SK-N-SH treated with all-trans-retinoic acid at 6 μM for 48 hours (cell line): Measurements from ENCODE around the gene PIGM.

Source experiments
- ATAC-seq: fragments of 200-7000 bp; cut with Tn5 transposase; 3 replicates; pipeline ENCODE4 v1.9.1; 2020; ENCODE audit warnings: mild to moderate bottlenecking, moderate library complexity
- ARNTL ChIP-seq: fragments of 450-650 bp; formaldehyde crosslinking; IDR thresholded peaks from 2 replicates; pipeline ENCODE4 v1.5.0; 2020; ENCODE audit warnings: low read depth, mild to moderate bottlenecking, moderate library complexity, borderline replicate concordance
- BACH2 ChIP-seq: fragments of 250-450 bp; sonication (Bioruptor Pico); IDR thresholded peaks from 2 replicates; pipeline ENCODE4 v1.9.0; 2021; ENCODE audit warnings: mild to moderate bottlenecking, borderline replicate concordance
- CREB5 ChIP-seq: fragments of 250-450 bp; sonication (Bioruptor Pico); IDR thresholded peaks from 2 replicates; pipeline ENCODE4 v1.5.1; 2020; ENCODE audit warnings: low read depth, mild to moderate bottlenecking, moderate library complexity
- CSDC2 ChIP-seq: fragments of 250-450 bp; sonication (Bioruptor Pico); IDR thresholded peaks from 2 replicates; pipeline ENCODE4 v1.5.0; 2020; ENCODE audit warnings: mild to moderate bottlenecking, moderate library complexity
- CSRNP3 ChIP-seq: fragments of 250-450 bp; sonication (Bioruptor Pico); IDR thresholded peaks from 2 replicates; pipeline ENCODE4 v1.5.1; 2021; ENCODE audit warnings: mild to moderate bottlenecking, moderate library complexity
- ESRRG ChIP-seq: fragments of 250-450 bp; sonication (Bioruptor Pico); IDR thresholded peaks from 2 replicates; pipeline ENCODE4 v1.6.1; 2021; ENCODE audit warnings: mild to moderate bottlenecking
- PATZ1 ChIP-seq: fragments of 250-450 bp; sonication (Bioruptor Pico); IDR thresholded peaks from 2 replicates; pipeline ENCODE4 v1.8.0; 2020; ENCODE audit warnings: mild to moderate bottlenecking, moderate library complexity, borderline replicate concordance
- POU6F1 ChIP-seq: fragments of 250-450 bp; sonication (Bioruptor Pico); IDR thresholded peaks from 2 replicates; pipeline ENCODE4 v1.8.0; 2021; ENCODE audit warnings: low read depth, mild to moderate bottlenecking, moderate library complexity, borderline replicate concordance
- PPARA ChIP-seq: fragments of 250-450 bp; sonication (Bioruptor Pico); IDR thresholded peaks from 2 replicates; pipeline ENCODE4 v1.5.0; 2020; ENCODE audit warnings: mild to moderate bottlenecking, borderline replicate concordance
- RARB ChIP-seq: fragments of 250-450 bp; sonication (Bioruptor Pico); IDR thresholded peaks from 2 replicates; pipeline ENCODE4 v1.8.0; 2021; ENCODE audit warnings: mild to moderate bottlenecking, moderate library complexity
- SNAI2 ChIP-seq: fragments of 250-450 bp; sonication (Bioruptor Pico); IDR thresholded peaks from 2 replicates; pipeline ENCODE4 v1.5.0; 2020; ENCODE audit warnings: mild to moderate bottlenecking, moderate library complexity
- TOX ChIP-seq: fragments of 250-450 bp; sonication (Bioruptor Pico); IDR thresholded peaks from 2 replicates; pipeline ENCODE4 v1.8.0; 2021; ENCODE audit warnings: mild to moderate bottlenecking, moderate library complexity, borderline replicate concordance
- TSHZ2 ChIP-seq: fragments of 250-450 bp; sonication (Bioruptor Pico); IDR thresholded peaks from 2 replicates; pipeline ENCODE4 v1.5.0; 2020; ENCODE audit warnings: mild to moderate bottlenecking, moderate library complexity
- ZC3H10 ChIP-seq: fragments of 250-450 bp; sonication (Bioruptor Pico); IDR thresholded peaks from 2 replicates; pipeline ENCODE4 v1.5.1; 2021; ENCODE audit warnings: mild to moderate bottlenecking, moderate library complexity
- ZFP30 ChIP-seq: fragments of 450-650 bp; formaldehyde crosslinking; IDR thresholded peaks from 2 replicates; pipeline ENCODE4 v1.5.0; 2022; ENCODE audit warnings: mild to moderate bottlenecking, moderate library complexity
- ZNF70 ChIP-seq: fragments of 450-650 bp; formaldehyde crosslinking; IDR thresholded peaks from 2 replicates; pipeline ENCODE4 v1.5.0; 2020; ENCODE audit warnings: mild to moderate bottlenecking, moderate library complexity
- ZNF8 ChIP-seq: fragments of 450-650 bp; formaldehyde crosslinking; IDR thresholded peaks from 2 replicates; pipeline ENCODE4 v1.5.0; 2020; ENCODE audit warnings: mild to moderate bottlenecking, moderate library complexity

Gene PIGM

GRCh38 chr1:160031365-160032164, at the start of gene PIGM:
TSS of gene PIGM (minus strand) at chr1:160031990. CDS start at chr1:160031739, 251 bp downstream.
- ATAC-seq, result peak; percentile 97
- 0 out of 2 replicates have a peak, but pooled peaks have one; percentile 61 for TF ChIP-seq POU6F1 (CRISPR knock-in tag)
- TF ChIP-seq ESRRG (CRISPR knock-in tag), result no peak

- TF ChIP-seq ZC3H10, result no peak
- no peak for TF ChIP-seq TOX
- peak; percentile 89 for TF ChIP-seq ZNF70 (CRISPR knock-in tag)
- TF ChIP-seq, all 23 proteins: peak for 1
- no peak for ATAC-seq
Measured at GRCh38 chr1:160081261-160081936, 49.6 kb upstream of the PIGM start, which contains the start of gene KCNJ9. TSS of gene KCNJ9 (plus strand) at chr1:160081538. CDS start at chr1:160084031, 2,493 bp downstream.

GRCh38 chr1:160080381-160081100, 48.8 kb upstream of the PIGM start:
- ATAC-seq, result no peak
- TF ChIP-seq BACH2 (CRISPR knock-in tag), result no peak
- no peak for TF ChIP-seq CSDC2 (CRISPR knock-in tag)
- no peak for TF ChIP-seq ARNTL (CRISPR knock-in tag)
- TF ChIP-seq ZNF8 (CRISPR knock-in tag), result no peak
- no peak for TF ChIP-seq ESRRG (CRISPR knock-in tag)
- TF ChIP-seq TSHZ2 (CRISPR knock-in tag), result no peak
- TF ChIP-seq CSRNP3 (CRISPR knock-in tag), result no peak
- no peak for TF ChIP-seq PPARA
- TF ChIP-seq ZC3H10, result no peak
- TF ChIP-seq SNAI2, result no peak
- TF ChIP-seq CREB5 (CRISPR knock-in tag), result no peak
- no peak for TF ChIP-seq TOX
- TF ChIP-seq ZNF70 (CRISPR knock-in tag), result no peak
- no peak for TF ChIP-seq ZFP30 (CRISPR knock-in tag)
- no peak for TF ChIP-seq RARB (CRISPR knock-in tag)
- TF ChIP-seq PATZ1 (CRISPR knock-in tag), result no peak
- no peak for TF ChIP-seq POU6F1 (CRISPR knock-in tag)
